ENCODE measurements around the gene PPP1CA.

The PPP1CA gene

DNA sequence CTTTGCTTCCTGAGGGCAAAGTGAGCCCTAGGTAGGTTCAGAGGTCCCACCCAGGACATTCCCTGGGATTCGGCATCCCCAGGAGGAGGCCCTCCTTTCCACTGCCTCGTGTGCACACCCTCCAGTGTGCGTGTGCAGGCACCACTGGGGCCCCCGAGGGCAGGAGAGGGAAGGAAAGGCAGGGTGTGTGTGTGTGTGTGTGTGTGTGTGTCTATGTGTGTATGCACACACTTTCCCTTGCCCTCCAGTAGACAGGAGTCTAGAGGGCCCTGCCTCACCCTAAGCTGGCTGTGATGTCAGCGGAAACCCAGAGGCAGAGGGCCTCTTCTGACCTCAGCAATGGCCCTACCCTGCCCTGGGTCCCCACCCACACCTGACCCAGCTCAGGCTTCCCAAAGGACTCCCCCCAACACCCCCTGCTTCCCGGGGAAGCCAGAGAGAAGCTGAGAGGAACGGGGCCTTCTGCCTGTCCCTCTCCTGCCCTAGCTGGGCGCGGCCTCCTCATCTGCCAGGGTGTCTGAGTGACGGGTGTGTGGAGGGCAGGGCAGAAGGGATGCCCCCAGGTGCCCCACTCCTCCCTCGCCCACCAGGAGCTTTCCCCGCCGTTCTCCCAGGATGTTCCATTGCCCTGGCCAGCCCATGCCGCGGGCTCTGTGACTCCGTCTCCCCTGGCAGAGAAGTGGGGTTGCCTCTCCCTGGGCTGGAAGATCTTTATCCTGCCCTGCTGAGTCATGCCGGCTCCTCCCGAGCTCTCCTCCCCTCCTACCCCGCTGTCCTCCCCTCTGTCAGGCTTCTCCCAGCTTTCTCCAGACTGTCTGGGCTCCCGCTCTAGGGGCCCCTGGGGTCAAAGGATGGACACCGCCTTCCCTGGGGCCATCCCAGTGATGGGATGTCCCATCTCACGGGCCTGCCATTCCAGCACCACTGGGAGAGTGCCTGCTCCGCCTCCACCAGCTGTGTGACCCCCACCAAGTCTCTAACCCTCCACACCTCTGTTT, 22.3 kb downstream of the PPP1CA start:
- no peak for DNase-seq

DNA sequence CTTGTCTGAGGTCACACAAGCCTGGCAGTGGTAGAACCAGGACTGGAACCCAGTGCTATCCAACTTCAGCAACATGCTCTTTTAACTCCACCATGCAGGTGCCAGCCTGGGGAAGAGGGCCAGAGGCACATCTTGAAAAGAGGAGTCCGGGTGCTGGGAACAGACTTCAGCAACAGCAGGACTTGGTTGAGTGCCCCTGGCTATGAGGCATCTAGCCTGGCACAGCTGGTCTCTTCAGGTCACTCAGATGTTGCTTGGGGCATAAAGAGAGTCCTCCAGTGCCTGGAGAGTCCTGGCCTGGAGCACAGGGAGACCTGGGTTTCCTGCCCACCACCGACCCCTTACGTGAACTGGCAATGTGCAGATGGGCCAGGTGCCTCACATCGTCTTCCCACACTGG, 23.1 kb downstream of the PPP1CA start:
- no peak for DNase-seq

DNA sequence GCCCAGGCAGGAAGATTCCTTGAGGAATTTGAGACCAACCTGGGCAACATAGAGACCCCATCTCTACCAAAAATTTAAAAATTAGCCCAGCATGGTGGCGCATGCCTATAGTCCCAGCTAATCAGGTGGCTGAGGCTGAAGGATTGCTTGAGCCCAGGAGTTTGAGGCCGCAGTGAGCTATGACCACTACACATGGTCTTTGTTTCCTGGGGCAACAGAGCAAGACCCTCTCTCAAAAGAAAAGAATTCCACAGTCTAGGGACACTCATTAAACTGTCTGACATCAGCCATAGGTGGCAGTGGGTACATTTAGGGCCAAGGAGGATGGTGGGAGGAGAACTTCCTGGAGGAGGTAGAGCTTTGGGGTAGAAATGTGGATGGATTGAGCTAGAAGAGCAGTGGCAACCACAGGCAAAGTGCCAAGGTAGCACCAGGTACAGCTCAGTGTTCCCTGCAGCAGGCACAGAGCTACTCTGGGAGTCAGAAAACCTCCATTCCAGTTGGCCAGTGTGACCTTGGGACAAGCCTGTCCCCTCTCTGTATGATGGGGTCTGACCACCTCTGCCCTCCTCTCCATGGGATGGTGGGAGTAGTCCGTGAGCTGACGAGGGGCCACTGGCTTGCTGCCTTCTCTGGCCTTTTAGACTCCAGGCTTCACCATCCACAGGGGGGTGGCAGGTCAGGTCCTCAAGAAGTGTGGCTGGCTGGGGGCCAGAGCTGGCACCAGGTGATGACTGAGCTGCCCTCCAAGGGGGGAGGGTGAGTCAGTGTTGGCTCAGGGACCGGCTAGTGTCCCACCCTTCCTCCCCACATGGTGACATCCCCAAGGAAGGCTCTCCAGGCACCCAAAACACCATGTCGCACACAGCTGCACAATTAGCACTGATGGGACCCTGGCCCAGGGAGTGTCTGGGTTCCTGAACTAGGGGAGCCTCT, 24.5 kb downstream of the PPP1CA start:
- DNase-seq = no peak

DNA sequence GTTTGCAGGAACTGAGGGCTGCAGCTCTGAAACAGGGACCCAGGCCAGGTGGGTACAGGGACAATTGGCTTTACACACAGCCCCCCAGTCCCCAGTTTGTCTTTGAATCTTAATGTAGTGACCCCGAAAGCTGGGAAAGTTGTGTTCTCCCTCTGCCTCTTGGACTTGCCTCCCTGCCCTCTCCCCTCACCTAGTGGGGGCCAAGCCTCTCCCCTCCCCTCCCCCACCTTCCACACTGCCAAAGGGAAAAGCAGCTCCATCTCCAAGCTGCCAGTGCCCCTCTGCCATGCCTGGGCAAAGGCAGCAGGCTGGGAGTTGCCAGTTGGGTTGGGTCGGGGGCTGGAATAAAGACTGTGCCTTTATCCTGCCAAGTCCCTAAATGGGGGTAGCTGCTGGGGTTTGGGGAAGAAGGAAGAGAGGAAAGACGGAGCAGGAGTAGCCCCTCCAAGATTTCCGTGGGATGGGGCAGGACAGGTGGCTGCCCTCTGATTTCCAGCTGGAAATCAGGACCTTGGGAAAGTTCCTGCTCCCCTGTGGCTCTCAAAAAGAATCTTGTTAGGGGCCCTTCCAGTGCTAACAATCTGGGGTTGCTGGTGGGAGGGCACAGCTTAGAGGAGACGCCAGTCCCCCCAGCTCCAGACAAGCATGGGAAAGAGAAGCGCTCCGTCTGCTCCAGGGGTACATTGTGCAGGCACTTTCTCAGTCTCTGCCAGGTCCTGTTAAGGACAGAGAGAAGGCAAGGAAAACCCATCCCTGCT, 25.4 kb downstream of the PPP1CA start:
- DNase-seq = no peak

- no peak for DNase-seq
Measured at GRCh38 chr11:67375320-67376055, 26.2 kb downstream of the PPP1CA start.

DNA sequence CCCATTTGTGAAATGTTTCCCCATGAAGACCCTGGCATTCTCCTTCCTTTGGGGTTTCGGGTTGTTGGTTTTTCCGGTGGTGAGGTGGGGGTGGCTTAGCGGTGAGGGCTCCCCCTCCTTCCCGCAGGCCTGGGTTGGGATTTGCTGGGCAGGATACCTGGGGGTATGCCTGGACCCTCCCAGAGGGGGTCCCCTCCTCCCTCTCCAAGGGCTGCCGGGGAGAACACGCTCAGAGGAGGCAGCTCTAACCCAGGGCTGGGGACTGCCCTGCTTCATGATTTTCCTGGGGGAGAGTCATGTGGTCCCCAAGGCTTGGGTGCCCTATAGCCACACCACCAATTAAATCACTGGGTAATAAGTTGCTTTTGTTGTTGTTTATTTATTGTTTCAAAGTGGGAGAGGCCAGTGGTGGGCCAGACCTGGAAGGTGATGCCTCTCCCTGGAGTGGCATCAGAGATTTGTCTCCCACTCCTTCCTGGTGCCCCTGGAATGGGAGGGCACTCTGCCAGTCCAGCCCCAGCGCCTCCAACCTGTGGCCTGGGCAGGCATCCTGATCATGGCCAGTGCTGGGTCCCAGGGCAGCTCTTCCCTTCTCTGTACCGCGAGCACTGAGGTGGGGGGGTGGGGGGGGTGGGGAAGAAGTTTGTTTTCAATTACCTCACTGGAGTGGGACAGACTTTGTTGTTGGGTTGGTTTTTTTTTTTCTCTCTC, 26.9 kb downstream of the PPP1CA start:
- no peak for DNase-seq

- DNase-seq = peak; percentile 17
Measured at GRCh38 chr11:67373648-67374570, 27.7 kb downstream of the PPP1CA start.

- no peak for DNase-seq
Measured at GRCh38 chr11:67372993-67373647, 28.5 kb downstream of the PPP1CA start, which contains the start of gene CLCF1. TSS of gene CLCF1 (minus strand) at chr11:67373598. CDS start at chr11:67373539, 59 bp downstream.

DNA sequence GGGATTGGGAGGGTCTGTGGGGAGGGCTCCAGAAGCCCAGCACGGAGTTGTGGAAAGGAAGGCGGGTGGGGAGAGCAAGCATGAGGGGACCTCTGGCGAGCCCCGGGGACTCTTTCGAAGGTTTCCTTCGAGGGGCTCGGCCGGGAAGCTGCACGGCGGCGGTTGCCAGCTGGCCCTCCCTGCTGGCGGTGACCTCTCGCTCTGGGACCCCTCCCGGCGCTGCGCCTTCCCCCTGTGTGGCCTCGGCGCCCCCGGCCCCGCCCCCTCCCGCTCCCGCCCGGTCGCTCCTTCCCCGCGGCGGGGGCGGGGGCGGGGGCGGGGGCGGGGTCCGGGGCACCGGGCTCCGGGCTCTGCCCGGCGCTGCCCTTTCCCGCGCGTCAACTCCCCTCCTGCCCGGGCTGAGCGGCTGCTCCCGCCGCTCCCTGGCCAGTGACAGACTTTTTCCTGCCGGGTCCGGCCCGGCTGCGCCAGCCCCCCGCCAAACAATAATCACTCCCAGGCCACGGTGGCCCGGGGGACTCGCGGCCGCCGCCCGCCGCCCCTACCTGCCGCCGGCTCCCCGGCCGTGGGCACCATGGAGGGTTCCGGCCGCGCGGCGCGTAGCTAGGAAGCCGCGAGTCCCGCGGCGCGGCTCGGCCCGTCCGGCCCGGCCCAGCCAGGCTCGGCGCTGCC, 29.2 kb downstream of the PPP1CA start:
- no peak for DNase-seq

DNA sequence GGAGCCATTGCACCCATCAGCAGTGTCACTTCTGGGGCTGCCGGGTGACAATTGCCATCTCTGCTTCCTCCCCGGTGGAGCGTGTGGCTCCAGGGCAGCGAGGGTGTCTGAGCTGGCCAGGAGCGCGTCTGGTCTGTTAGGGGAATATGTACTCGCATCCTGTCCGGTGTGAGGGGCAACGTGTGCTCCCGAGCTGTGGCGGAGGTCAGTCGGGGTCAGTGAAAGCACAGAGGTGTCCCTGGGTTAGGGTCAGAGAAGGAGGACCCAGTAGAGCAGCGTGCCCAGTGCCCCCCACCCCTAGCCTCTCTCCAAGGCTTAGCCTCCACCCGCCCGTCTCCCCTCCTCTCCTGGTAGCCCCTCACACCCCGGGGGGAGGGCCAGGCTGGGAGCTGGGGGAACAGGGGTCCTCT, 29.7 kb downstream of the PPP1CA start:
- no peak for DNase-seq

GRCh38 chr11:67371189-67371910, 30.3 kb downstream of the PPP1CA start:
- DNase-seq = no peak

GRCh38 chr11:67370351-67371076, 31.1 kb downstream of the PPP1CA start:
- DNase-seq = no peak

DNA sequence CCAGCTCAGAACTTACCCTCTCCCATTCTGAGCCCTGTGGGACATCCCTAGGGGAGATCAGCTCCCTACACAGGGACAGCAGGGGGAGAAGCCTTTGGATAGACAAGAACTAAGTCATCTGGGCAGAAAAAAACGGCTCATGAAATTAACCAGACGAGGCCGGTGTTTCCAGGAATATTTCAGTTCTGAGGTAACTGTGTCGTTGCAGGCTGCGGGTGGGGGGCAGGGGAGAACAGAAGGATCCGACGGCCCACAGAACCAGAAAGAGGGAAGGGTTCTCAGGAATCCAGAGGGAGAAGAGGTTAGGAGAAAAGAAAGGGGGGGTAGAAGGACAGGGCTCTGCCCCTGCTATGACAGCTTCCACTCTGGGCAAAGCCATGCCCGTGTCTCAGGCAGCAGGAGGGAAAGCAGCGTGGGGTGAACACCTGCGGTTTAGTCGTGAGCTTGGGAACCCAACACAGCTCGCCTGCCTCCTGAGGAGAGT, 31.8 kb downstream of the PPP1CA start:
- DNase-seq = no peak

- DNase-seq = no peak
Measured at GRCh38 chr11:67369275-67369674, 32.4 kb downstream of the PPP1CA start.

GRCh38 chr11:67368621-67369020, 33.0 kb downstream of the PPP1CA start:
- DNase-seq = no peak

DNA sequence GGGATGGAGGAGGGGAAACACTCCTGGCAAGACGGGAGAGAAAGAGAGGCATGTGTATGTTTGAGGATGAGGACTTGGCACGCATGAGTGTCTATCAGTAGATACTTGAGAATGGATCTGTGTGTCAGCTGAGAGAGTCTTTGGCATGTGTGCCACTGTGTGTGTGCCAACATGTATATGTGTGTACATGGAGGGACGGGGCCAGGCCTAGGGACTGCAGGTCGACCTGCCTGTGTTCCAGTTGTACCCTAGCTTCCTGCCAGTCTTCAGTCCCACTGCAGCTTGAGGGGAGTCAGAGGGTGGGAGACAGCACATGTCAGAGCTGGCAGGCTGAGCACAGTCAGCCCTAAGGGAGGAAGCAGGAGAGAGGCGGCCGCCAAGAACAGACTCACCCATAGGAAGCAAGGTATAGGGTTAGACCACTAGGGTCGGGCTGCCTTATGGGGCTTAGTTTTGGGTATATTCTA, 33.9 kb downstream of the PPP1CA start:
- no peak for DNase-seq
